OCI-LY7 (cell line): ENCODE data around the gene PSMA6.

Source experiments
- EZH2phosphoT487 ChIP-seq: fragments of 200-600 bp; sonication (generic); IDR thresholded peaks from 2 replicates; pipeline ENCODE4 v1.6.1; 2018; ENCODE audit warnings: low read depth, borderline replicate concordance, mild to moderate bottlenecking, mixed run types, antibody characterized with exemption, low read length, moderate library complexity, mixed read lengths
- TF ChIP-seq, protein P1 (sequence below): fragments of 200-600 bp; sonication (generic); conservative IDR thresholded peaks from 2 replicates; pipeline ENCODE4 v1.5.1; 2014; ENCODE audit warnings: mild to moderate bottlenecking, antibody characterized with exemption, low read length, moderate library complexity, mixed read lengths

DNA sequence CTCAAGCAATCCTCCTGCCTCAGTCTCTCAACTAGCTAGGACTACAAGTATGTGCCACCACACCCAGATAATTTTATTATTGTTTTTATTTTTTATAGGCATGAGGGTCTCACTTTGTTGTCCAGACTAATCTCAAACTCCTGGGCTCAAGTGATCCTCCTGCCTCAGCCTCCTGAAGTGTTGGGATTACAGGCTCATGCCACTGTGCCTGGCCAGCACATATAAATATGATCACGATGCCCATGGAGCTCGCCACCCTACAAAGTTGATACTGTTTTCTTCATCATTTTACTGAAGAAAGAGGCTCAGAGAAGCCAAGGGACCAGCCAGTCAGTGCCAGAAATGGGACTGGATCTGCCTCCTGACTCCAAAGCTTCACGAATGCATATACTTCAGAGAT lies 59.3 kb downstream of the PSMA6 start:
- TF ChIP-seq, protein P1, sequence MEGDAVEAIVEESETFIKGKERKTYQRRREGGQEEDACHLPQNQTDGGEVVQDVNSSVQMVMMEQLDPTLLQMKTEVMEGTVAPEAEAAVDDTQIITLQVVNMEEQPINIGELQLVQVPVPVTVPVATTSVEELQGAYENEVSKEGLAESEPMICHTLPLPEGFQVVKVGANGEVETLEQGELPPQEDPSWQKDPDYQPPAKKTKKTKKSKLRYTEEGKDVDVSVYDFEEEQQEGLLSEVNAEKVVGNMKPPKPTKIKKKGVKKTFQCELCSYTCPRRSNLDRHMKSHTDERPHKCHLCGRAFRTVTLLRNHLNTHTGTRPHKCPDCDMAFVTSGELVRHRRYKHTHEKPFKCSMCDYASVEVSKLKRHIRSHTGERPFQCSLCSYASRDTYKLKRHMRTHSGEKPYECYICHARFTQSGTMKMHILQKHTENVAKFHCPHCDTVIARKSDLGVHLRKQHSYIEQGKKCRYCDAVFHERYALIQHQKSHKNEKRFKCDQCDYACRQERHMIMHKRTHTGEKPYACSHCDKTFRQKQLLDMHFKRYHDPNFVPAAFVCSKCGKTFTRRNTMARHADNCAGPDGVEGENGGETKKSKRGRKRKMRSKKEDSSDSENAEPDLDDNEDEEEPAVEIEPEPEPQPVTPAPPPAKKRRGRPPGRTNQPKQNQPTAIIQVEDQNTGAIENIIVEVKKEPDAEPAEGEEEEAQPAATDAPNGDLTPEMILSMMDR: no peak
- no peak for TF ChIP-seq EZH2phosphoT487
